Upper lobe of right lung (tissue), 1 donor: Measurements from ENCODE around the gene SON. TPM values are rescaled to one million over a fixed set of nuclear protein-coding genes. Genes with fewer than 3 reads are reported as not detected.

Source experiments
- ATAC-seq: fragments of 200-7000 bp; cut with Tn5 transposase; one replicate; pipeline ENCODE4 v1.9.1; 2020; ENCODE audit warnings: mild to moderate bottlenecking, moderate library complexity
- DNase-seq: peaks from one replicate; pipeline ENCODE4 v3.0.0-alpha.2; 2020
- H3K27ac ChIP-seq: fragments of 200-600 bp; one replicate; pipeline ENCODE4 v1.8.0; 2022
- H3K27me3 ChIP-seq: fragments of 200-600 bp; one replicate; pipeline ENCODE4 v1.8.0; 2022; ENCODE audit warnings: mild to moderate bottlenecking
- H3K36me3 ChIP-seq: fragments of 200-600 bp; one replicate; pipeline ENCODE4 v1.8.0; 2022
- H3K4me1 ChIP-seq: fragments of 200-600 bp; one replicate; pipeline ENCODE4 v1.8.0; 2022
- H3K4me3 ChIP-seq: fragments of 200-600 bp; one replicate; pipeline ENCODE4 v1.8.0; 2022; ENCODE audit warnings: mild to moderate bottlenecking
- H3K9me3 ChIP-seq: fragments of 200-600 bp; one replicate; pipeline ENCODE4 v1.8.0; 2022
- CTCF ChIP-seq: fragments of 200-600 bp; IDR thresholded peaks from one replicate; pipeline ENCODE4 v1.8.0; 2022; ENCODE audit warnings: antibody characterized with exemption
- intact Hi-C: fragments of 100-400 bp; cut with DNase I; formaldehyde crosslinking; loops from one replicate; pipeline ENCODE4 v1.11.0; 2022
- long read RNA-seq: library from polyadenylated mRNA; unstranded; transcript quantifications from one replicate; pipeline ENCODE4 v2.0.0, GENCODE V29; 2021
- total RNA-seq: library from RNA; stranded (reverse); fragmentation: NEBNext Ultra II Directional; extraction: Animal tissue kit (Norgen Biotek cat#: 25700); gene quantifications from one replicate; pipeline ENCODE4 v1.2.1, GENCODE V29; 2021
- donor health status: DM: no; HTN: yes; CAD: no; lungs with severe emphysema.

Gene SON, protein sequence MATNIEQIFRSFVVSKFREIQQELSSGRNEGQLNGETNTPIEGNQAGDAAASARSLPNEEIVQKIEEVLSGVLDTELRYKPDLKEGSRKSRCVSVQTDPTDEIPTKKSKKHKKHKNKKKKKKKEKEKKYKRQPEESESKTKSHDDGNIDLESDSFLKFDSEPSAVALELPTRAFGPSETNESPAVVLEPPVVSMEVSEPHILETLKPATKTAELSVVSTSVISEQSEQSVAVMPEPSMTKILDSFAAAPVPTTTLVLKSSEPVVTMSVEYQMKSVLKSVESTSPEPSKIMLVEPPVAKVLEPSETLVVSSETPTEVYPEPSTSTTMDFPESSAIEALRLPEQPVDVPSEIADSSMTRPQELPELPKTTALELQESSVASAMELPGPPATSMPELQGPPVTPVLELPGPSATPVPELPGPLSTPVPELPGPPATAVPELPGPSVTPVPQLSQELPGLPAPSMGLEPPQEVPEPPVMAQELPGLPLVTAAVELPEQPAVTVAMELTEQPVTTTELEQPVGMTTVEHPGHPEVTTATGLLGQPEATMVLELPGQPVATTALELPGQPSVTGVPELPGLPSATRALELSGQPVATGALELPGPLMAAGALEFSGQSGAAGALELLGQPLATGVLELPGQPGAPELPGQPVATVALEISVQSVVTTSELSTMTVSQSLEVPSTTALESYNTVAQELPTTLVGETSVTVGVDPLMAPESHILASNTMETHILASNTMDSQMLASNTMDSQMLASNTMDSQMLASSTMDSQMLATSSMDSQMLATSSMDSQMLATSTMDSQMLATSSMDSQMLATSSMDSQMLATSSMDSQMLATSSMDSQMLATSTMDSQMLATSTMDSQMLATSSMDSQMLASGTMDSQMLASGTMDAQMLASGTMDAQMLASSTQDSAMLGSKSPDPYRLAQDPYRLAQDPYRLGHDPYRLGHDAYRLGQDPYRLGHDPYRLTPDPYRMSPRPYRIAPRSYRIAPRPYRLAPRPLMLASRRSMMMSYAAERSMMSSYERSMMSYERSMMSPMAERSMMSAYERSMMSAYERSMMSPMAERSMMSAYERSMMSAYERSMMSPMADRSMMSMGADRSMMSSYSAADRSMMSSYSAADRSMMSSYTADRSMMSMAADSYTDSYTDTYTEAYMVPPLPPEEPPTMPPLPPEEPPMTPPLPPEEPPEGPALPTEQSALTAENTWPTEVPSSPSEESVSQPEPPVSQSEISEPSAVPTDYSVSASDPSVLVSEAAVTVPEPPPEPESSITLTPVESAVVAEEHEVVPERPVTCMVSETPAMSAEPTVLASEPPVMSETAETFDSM (N-terminal part only)
- 320 TPM for total RNA-seq
- long read RNA-seq, full-length matches to known transcripts: 24 of 134 reads
- long read RNA-seq, partial matches to known transcripts: 89 of 134 reads
- long read RNA-seq, other reads (novel, unspliced or antisense): 21 of 134 reads

DNA sequence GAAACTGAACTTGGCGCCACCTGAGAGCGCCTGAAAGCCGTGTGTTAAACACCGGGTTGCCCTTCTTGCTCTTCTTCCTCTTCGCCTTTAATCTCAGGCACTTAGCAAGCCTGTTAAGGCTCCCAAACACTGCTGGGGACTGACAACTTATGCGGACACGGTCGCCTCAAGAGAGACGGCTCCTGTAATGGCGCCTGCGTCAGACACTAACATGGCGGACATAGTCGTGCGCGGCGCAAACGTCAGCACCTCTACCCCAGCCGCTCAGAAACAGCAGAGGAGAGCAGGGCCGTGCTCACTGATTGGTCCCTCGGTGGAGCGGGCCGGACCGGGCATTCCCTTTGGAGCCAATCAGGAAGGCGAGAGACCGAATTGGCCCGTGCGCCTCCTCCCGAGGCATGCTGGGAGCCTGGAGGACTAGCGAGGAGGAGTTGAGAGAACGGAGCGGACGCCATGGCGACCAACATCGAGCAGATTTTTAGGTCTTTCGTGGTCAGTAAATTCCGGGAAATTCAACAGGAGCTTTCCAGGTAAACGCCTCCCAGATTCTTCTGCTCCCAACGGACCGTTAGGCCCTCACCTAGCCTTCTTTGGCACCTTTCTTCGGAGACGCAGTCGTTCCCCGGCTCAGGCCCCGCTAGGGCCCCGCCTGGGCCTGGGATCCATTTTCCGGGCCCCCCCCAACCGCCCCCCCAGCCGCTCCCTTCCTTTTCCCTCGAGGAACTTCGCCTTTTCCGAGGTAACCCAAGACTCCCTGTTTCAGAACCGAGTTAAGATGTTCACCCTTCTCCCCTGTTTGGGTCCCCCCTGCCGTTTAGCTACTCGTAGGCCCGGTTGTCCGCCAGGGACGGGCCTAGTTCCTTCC, at the start of gene SON:
TSS of gene SON (plus strand) at position 399 of the 865 bp plus-strand sequence. CDS start at position 454, 55 bp downstream.
- Histone ChIP-seq H3K4me3 (peak within 1 kb of the TSS; percentile 87), H3K4me1 (peaks cover 33% of the 10 kb centered on the region), H3K9me3 (no peaks in the 10 kb centered on the region), H3K27ac (peak within 1 kb of the TSS; percentile 100), H3K36me3 (peaks cover 29% of the 10 kb centered on the region), H3K27me3 (no peaks in the 10 kb centered on the region)
- intact Hi-C loops: no loop called here
- TF ChIP-seq CTCF: no peak
- ATAC-seq (peak; percentile 98), DNase-seq (peak; percentile 99)

- TF ChIP-seq CTCF: no peak
- peaks cover 6% of the 10 kb centered on the region for H3K4me1 ChIP-seq
- ATAC-seq (no peak), DNase-seq (no peak)
- intact Hi-C loops: no loop called here
- H3K9me3 ChIP-seq: no peaks in the 10 kb centered on the region
- no peak overlapping the region for H3K4me3 ChIP-seq
- no peak overlapping the region for H3K27ac ChIP-seq
- H3K27me3 ChIP-seq: no peaks in the 10 kb centered on the region
- H3K36me3 ChIP-seq: no peaks in the 10 kb centered on the region
Observed at GRCh38 chr21:33493756-33494155, 49.1 kb upstream of the SON start.

DNA sequence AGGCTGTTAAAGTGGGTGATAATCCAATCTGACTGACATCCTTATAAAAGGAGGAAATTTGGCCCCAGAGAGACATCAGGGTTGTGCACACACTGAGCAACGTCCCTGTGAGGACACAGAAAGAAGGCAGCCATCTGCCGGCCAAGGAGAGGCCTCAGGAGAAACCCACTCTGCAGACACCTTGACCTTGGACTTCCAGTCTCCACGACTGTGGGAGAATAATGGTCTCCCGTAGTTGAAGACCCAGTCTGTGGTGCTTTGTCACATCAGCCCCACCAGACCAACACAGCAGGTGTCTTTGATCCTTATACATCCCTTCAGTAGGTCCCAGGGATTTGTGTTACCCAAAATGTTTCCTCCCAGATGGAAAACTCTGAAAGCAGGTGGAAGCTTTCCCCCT, 47.1 kb upstream of the SON start:
- Histone ChIP-seq H3K4me1 (peaks cover 2% of the 10 kb centered on the region), H3K27ac (no peak overlapping the region), H3K27me3 (no peaks in the 10 kb centered on the region), H3K36me3 (no peaks in the 10 kb centered on the region), H3K4me3 (no peak overlapping the region), H3K9me3 (no peaks in the 10 kb centered on the region)
- intact Hi-C loops: no loop called here
- TF ChIP-seq CTCF: no peak
- DNase-seq: no peak
- no peak for ATAC-seq

DNA sequence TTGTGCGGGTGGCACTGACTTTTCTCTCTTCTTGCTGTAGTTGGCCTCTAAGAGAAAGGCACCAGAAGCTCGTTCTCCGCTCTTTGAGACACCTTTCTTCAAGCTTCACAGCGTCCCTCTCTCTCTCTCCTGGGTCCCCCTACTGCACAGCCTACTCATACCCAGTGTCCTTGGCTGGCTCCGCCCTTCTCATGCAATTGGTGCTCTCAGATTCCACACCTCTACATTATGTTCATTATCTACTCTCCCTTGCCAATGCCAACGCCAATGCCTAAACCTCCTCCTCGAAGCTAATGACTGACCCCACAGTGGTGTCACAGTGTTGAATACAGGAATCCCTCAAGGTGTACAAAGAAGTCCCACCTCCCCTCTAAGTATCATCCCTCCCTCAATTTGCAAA, 46.5 kb upstream of the SON start:
- no peaks in the 10 kb centered on the region for H3K36me3 ChIP-seq
- DNase-seq (no peak), ATAC-seq (no peak)
- no peak for TF ChIP-seq CTCF
- H3K4me3 ChIP-seq: no peak overlapping the region
- H3K27me3 ChIP-seq: no peaks in the 10 kb centered on the region
- no peak overlapping the region for H3K27ac ChIP-seq
- no peaks in the 10 kb centered on the region for H3K4me1 ChIP-seq
- H3K9me3 ChIP-seq: no peaks in the 10 kb centered on the region
- intact Hi-C loops: no loop called here
